ENCODE data around the gene TECTA. TPM values are rescaled to one million over a fixed set of nuclear protein-coding genes. Genes with fewer than 3 reads are reported as not detected.

Gene TECTA, protein sequence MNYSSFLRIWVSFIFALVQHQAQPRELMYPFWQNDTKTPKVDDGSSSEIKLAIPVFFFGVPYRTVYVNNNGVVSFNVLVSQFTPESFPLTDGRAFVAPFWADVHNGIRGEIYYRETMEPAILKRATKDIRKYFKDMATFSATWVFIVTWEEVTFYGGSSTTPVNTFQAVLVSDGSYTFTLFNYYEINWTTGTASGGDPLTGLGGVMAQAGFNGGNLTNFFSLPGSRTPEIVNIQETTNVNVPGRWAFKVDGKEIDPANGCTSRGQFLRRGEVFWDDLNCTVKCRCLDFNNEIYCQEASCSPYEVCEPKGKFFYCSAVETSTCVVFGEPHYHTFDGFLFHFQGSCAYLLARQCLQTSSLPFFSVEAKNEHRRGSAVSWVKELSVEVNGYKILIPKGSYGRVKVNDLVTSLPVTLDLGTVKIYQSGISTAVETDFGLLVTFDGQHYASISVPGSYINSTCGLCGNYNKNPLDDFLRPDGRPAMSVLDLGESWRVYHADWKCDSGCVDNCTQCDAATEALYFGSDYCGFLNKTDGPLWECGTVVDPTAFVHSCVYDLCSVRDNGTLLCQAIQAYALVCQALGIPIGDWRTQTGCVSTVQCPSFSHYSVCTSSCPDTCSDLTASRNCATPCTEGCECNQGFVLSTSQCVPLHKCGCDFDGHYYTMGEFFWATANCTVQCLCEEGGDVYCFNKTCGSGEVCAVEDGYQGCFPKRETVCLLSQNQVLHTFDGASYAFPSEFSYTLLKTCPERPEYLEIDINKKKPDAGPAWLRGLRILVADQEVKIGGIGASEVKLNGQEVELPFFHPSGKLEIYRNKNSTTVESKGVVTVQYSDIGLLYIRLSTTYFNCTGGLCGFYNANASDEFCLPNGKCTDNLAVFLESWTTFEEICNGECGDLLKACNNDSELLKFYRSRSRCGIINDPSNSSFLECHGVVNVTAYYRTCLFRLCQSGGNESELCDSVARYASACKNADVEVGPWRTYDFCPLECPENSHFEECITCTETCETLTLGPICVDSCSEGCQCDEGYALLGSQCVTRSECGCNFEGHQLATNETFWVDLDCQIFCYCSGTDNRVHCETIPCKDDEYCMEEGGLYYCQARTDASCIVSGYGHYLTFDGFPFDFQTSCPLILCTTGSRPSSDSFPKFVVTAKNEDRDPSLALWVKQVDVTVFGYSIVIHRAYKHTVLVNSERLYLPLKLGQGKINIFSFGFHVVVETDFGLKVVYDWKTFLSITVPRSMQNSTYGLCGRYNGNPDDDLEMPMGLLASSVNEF (N-terminal part only)
- total RNA-seq, result 1.2 TPM
- long read RNA-seq, partial matches to known transcripts, result 2 of 3 reads
- long read RNA-seq, other reads (novel, unspliced or antisense), result 1 of 3 reads

DNA sequence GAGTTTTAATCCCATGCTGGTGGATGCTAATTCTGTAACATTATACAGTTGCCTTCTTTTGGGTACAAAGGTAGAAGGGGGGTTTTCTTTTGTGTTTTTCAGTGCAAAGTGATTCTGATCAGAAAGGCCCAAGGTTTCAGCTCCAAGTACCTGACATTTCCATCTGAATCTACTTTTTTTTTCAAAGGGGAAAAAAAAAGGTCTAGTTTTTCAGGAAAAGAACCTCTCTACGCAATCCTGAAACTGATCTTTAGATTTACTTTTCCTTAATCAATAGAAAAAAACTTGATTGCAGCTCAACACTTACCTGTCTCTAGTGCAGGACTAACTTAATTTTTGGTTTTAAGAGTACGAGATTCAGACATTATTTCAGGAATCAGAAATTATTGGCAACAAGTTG lies at the start of gene TECTA:
Gene TECTA (plus strand): TSS at position 301 of the 400 bp plus-strand sequence. CDS start 1,423 bp downstream, outside the sequence.
- DNase-seq (ENCODE audit: low spot score), result no peak
- intact Hi-C loops (cut with DNase I), result no loop called here

DNA sequence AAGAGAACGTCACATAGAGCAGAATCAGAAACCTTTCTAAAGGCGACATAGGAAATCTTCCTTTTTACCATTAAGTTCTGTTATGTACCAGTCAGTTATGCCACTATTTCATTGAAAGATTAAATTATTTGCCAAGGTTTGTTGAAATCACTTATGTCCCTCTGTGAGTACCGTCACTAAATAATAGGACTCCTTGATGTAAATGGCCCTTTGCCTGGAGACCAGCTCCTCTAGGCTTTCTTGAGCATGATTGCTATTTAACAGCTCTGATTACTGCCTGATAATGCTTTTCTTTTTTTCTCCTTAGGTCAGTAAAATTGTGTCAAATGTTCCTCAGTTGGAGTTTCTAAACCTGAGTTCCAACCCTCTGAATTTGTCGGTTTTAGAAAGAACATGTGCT lies 47.8 kb upstream of the TECTA start:
- intact Hi-C loops (cut with DNase I), result no loop called here
- DNase-seq (ENCODE audit: low spot score), result no peak

- intact Hi-C loops (cut with DNase I), result no loop called here
- no peak for DNase-seq (ENCODE audit: low spot score)
Observed at GRCh38 chr11:121054266-121054665, 46.8 kb upstream of the TECTA start.

DNA sequence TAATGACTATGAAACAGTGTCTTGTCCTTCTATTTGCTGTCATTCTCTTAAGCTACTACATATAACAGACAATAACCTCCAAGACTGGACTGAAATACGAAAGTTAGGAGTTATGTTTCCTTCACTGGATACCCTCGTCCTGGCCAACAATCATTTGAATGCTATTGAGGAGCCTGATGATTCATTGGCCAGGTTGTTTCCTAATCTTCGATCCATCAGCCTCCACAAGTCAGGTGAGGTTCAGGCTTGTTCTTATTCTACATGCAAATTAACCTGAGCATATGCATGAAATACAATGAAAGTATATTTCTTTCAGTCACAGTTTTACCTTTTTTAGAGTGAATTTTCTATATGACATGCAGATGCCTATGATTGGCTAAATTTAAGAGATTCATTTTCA lies 46.0 kb upstream of the TECTA start:
- no peak for DNase-seq (ENCODE audit: low spot score)
- intact Hi-C loops (cut with DNase I), result no loop called here

- DNase-seq (ENCODE audit: low spot score), result no peak
- intact Hi-C loops (cut with DNase I), result no loop called here
Observed at GRCh38 chr11:121057922-121058321, 43.1 kb upstream of the TECTA start.

- intact Hi-C loops (cut with DNase I), result no loop called here
- no peak for DNase-seq (ENCODE audit: low spot score)
Observed at GRCh38 chr11:121058941-121059340, 42.1 kb upstream of the TECTA start.

DNA sequence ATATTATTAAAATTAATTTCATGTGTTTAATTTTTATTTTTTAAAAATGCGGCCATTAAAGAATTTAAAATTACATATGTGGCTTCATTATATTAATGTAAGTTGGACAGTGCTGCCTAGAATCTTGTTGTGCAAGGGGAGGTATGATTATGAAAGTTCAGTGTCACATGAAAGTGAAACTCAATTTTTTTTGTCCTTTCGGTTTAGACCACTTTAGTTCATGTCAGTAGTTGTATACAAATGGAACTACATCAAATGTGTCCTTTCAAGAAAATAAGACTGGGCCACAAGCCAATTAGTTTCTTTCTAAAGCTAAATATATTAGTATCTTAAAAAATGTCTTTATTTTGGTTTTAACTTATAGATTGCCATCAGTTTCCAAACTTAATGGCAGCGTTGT lies 41.4 kb upstream of the TECTA start:
- intact Hi-C loops (cut with DNase I), result no loop called here
- no peak for DNase-seq (ENCODE audit: low spot score)

- no peak for DNase-seq (ENCODE audit: low spot score)
- intact Hi-C loops (cut with DNase I), result no loop called here
Observed at GRCh38 chr11:121063728-121064127, 37.3 kb upstream of the TECTA start.

DNA sequence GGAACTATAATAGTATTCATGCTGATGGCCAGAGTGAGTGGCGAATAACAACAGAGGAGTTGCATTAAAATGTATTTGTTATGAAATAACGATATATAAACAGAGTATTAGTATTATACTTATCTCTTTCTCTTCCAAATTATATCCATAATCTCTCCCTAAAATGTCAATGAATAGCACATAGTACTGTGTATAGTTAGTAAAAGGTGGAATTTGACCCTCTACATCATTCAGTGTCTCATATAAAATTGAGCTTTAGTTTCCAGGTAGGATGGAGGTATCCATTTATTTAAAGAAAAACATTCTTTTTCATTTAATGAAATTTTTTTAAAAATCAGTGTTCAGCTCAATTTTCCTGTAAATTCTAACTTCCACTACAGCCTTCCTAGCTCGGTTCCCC lies 34.4 kb upstream of the TECTA start:
- intact Hi-C loops (cut with DNase I), result no loop called here
- DNase-seq (ENCODE audit: low spot score), result no peak

GRCh38 chr11:121067026-121067425 lies 34.0 kb upstream of the TECTA start:
- no peak for DNase-seq (ENCODE audit: low spot score)
- intact Hi-C loops (cut with DNase I), result no loop called here

GRCh38 chr11:121067453-121067852 lies 33.6 kb upstream of the TECTA start:
- DNase-seq (ENCODE audit: low spot score), result no peak
- intact Hi-C loops (cut with DNase I), result no loop called here

DNA sequence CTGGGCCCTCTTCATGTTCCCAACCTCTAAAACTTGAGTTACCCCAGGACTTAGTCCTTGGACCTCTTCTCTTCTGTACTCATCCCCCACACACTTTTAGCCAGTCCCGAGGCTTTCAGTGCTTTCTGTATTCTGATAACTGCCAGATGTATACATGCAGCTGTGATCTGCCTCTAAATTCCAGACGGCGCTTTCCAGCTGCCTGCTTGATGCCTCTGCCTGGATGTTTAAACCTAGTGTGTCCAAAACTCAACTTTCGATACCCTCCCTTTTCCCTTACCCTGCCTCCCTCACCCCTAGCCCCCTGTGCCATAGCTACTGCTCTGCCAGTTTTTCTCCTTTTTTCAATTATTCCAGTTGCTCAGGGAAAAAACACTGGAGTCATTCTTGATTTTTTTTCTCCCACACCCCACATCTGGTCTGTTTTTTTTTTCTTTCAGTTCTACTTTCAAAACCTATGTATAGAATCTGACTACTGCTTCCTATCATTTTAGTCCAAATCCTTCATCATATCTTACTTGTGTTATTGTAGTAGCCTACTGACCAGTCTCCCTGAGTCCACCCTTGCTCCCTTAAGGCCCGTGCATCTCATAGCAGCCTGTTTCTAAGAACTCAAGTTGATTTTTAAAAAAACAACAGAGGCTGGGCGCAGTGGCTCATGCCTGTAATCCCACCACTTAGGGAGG lies 32.9 kb upstream of the TECTA start:
- intact Hi-C loops (cut with DNase I), result no loop called here
- DNase-seq (ENCODE audit: low spot score), result no peak

DNA sequence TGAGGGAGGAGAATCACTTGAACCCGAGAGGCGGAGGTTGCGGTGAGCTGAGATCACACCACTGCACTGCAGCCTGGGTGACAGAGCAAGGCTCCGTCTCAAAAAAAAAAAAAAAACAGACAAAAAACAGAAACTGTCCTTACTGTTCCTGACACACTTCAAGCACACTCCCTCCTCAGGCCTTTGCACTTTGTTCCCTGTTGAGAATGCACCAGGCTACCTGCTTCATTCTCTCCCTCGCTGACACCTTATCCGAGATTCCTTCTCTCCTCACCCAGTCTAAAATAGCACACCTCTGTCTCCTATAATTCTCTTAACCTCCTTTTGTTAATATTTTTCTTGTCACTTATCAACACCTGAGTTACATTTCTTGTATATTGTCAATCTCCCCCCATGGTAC lies 32.3 kb upstream of the TECTA start:
- no peak for DNase-seq (ENCODE audit: low spot score)
- intact Hi-C loops (cut with DNase I), result no loop called here

- DNase-seq (ENCODE audit: low spot score), result no peak
- intact Hi-C loops (cut with DNase I), result no loop called here
Observed at GRCh38 chr11:121070951-121071845, 29.8 kb upstream of the TECTA start.

- intact Hi-C loops (cut with DNase I), result no loop called here
- no peak for DNase-seq (ENCODE audit: low spot score)
Observed at GRCh38 chr11:121071846-121072450, 29.1 kb upstream of the TECTA start.

- intact Hi-C loops (cut with DNase I), result no loop called here
- DNase-seq (ENCODE audit: low spot score), result no peak
Observed at GRCh38 chr11:121081321-121081720, 19.7 kb upstream of the TECTA start.

DNA sequence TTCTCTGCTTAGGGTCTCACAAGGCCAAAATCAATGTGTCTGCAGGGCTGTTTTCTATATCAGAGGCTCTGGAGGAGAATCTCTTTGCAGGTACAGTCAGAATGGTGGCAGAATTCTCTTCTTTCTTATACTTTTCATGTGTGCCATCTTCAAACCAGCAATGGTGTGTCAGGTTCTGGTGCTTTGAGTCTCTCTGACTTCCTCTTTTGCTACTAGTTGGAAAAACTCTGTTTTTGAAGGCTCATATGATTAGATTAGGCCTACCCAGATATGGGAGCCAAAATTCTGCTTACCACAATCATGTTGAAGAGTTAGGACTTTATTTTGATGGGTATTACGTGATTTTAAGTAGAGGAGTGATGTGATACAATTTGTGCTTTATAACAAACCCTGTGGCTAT lies 18.8 kb upstream of the TECTA start:
- no peak for DNase-seq (ENCODE audit: low spot score)
- intact Hi-C loops (cut with DNase I), result no loop called here

DNA sequence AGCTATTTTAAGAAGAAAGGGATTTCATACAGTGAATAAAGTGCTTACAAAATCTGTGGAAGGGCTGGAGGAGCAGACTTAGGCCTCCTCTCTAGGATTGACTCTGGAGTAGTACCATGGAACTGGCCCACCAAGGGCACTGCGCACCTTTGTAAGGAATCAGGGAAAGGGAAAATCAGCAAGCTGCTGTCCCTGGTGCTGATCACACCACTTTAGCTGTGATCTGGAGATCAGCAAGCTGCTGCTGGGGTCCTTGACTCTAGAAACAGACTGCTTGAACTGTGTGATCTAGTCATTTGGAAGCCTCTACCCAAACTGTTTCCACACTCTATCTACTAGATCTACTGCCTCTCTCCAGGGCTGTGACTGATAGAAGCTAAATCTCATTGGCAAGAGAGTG lies 18.4 kb upstream of the TECTA start:
- no peak for DNase-seq (ENCODE audit: low spot score)
- intact Hi-C loops (cut with DNase I), result no loop called here
